Measurements from ENCODE around the gene KLHDC7A.

The KLHDC7A gene

GRCh38 chr1:18469514-18469913 lies 11.2 kb upstream of the KLHDC7A start:
- H3K4me3 ChIP-seq (ENCODE audit: low read length) = no peak overlapping the region

GRCh38 chr1:18470671-18471355 lies 9.9 kb upstream of the KLHDC7A start:
- no peak overlapping the region for H3K4me3 ChIP-seq (ENCODE audit: low read length)
- no peak for DNase-seq (ENCODE audit: low read depth, low spot score)

More at GRCh38 chr1:18469514-18469913, 11.2 kb upstream of the KLHDC7A start:
- no peak for DNase-seq (ENCODE audit: low read depth, low spot score)

GRCh38 chr1:18473195-18473815 lies 7.4 kb upstream of the KLHDC7A start:
- no peak for DNase-seq (ENCODE audit: low read depth, low spot score)
- H3K4me3 ChIP-seq (ENCODE audit: low read length) = no peak overlapping the region

DNA sequence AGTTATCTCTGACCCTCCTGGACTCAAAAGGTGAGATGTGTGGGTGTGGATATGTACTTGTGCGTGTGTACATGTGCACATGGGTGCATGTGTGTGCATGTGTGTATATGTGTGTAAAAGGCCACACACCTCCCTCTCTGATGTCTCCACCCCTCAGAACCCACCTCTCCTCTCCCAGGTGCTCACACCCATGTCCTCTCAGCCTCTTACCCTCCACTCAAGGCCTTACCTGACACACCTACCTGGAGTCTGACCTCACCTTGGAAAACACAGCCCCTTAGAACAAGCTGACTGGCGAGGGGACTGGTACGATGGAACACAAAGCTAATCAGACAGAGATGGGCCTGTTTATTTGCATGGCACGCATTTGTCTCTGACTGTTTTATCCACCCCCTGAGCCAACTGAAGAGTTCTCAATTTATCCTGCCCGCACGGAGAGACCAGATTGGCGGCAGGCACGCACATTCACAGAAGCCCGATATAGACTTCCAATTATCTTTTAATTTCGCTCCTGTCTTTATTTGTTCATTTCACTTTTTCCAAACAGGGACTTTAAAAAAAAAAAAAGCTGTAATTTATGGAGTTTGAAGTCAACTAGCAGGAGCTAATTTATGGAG lies 6.1 kb upstream of the KLHDC7A start:
- no peak for DNase-seq (ENCODE audit: low read depth, low spot score)
- no peak overlapping the region for H3K4me3 ChIP-seq (ENCODE audit: low read length)

DNA sequence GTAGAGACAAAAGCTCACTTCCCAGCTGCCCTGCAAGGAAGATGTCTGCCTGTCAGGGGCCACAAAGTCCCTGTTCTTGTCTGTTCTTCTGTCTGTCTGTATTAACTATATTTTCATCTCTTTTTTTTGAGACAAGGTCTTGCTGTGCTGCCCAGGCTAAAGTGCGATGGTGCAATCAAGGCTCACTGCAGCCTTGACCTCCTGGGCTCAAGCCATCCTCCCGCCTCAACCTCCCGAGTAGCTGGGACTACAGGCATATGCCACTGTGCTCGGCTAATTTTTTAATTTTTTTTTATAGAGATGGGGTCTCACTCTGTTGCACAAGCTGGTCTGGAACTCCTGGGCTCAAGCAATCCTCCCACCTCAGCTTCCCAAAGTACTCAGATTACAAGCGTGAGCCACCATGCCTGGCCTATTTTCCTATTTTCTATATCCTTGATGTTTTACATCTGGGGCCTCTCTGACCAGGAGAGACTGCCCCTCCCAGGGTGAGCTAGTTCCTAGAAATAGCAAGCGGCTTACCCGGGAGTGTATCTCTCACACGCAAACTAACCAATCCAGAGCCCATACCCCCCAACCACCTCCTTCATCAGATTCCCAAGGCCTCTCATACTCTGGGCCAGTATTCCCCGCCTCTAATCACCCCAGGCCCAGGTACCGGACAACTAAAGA lies 5.4 kb upstream of the KLHDC7A start:
- no peak overlapping the region for H3K4me3 ChIP-seq (ENCODE audit: low read length)
- no peak for DNase-seq (ENCODE audit: low read depth, low spot score)

DNA sequence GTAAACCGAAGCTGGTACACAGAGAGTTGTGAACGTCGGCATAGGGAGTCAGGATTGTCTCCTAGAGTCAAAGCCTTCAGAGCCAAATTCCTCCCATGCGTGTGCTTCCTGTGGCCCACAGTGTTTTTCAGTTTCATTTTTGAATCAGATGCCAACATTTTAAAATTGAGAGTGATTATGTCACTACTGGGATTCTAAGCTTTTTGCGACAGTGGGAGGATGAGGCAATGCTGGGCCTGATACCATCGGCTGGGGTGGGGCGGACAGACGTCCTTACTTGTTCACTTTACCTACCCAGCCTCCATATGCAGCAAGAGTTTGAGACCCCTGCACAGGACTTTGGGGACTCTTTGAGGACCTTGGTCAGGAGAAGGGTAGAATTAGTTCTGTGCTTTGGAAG lies 1.3 kb upstream of the KLHDC7A start:
- no peak for DNase-seq (ENCODE audit: low read depth, low spot score)
- H3K4me3 ChIP-seq (ENCODE audit: low read length) = no peak overlapping the region

- no peak overlapping the region for H3K4me3 ChIP-seq (ENCODE audit: low read length)
- no peak for DNase-seq (ENCODE audit: low read depth, low spot score)
Measured at GRCh38 chr1:18481190-18481920, 625 bp downstream of the KLHDC7A start.

- no peak for DNase-seq (ENCODE audit: low read depth, low spot score)
- no peak overlapping the region for H3K4me3 ChIP-seq (ENCODE audit: low read length)
Measured at GRCh38 chr1:18481921-18482701, 1.4 kb downstream of the KLHDC7A start.

- no peak overlapping the region for H3K4me3 ChIP-seq (ENCODE audit: low read length)
- no peak for DNase-seq (ENCODE audit: low read depth, low spot score)
Measured at GRCh38 chr1:18482721-18483425, 2.1 kb downstream of the KLHDC7A start.

GRCh38 chr1:18484276-18484675 lies 3.5 kb downstream of the KLHDC7A start:
- H3K4me3 ChIP-seq (ENCODE audit: low read length) = no peak overlapping the region
- DNase-seq (ENCODE audit: low read depth, low spot score) = no peak

GRCh38 chr1:18484721-18485120 lies 4.0 kb downstream of the KLHDC7A start:
- no peak for DNase-seq (ENCODE audit: low read depth, low spot score)

DNA sequence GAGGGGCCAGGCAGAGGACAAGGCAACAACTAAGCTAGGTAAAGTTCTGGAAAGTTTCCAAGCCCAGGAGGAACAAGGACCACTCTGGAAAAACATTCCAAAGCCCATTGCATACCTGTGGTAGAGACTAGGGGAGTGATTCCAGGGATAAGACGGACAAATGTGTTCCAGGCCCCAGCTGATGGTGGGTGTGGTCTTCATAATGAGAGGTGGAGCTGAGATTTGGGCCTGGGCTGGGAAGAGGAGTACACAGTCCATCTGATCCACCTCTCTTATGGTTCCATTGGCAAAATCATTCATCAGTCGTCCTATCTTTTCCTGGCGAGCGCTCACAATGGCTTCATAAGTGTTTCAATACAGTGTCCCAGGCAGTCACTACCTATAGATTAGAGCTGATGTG lies 4.5 kb downstream of the KLHDC7A start:
- no peak for DNase-seq (ENCODE audit: low read depth, low spot score)

More at GRCh38 chr1:18484721-18485120, 4.0 kb downstream of the KLHDC7A start:
- no peak overlapping the region for H3K4me3 ChIP-seq (ENCODE audit: low read length)

GRCh38 chr1:18486195-18486594 lies 5.5 kb downstream of the KLHDC7A start:
- no peak overlapping the region for H3K4me3 ChIP-seq (ENCODE audit: low read length)
- DNase-seq (ENCODE audit: low read depth, low spot score) = no peak

More for the DNA sequence above, 4.5 kb downstream of the KLHDC7A start:
- no peak overlapping the region for H3K4me3 ChIP-seq (ENCODE audit: low read length)

DNA sequence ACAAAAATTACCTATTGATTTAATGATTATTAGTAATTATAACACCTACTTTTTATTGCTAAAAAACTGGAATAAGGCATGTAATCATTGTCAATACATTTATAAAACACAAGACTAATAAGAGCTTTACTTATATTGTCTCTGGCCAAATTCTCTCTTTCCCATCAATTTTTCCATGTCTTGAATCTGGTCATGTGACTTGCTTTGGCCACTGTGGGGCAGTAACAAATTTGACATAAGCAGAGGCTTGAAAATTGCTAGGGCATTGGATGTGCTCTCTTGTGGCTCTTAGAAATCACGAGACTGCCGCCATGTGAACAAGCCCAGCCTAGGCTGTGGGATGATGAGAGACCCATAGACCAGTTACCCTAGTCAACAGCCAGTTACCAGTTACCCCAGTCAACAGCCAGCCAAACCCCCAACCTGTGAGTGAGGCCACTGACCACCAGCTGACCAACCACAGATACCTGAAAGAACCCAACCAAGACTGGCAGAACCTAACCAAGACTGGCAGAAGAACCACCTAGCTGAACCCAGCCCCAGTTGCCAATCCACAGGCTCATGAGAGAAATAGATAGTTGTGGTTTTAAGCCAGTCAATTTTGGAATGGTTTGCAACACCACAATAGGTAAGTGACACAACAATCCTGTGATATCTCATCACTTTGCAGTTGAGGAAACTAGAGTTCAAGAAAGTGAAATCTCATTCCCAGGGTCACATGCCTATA lies 8.8 kb downstream of the KLHDC7A start:
- no peak for DNase-seq (ENCODE audit: low read depth, low spot score)
- H3K4me3 ChIP-seq (ENCODE audit: low read length) = no peak overlapping the region

DNA sequence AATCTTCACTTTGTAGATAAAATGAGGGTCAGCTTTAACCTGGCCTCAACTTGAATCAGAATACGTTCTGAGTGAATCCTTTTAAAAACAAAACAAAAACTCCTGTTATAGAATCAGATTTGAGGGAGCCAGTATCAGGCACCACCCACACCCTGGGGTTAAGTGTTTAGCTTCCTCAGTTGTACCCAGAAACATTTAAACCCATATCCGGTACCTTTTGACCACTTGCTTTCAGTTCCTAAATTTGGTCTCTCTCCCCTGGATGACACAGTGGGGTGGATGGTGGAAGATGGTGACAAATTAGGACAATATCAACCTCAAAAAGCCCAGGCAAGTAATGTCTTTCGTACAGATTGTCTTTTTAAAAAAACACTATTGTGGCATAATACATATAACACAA lies 10.4 kb downstream of the KLHDC7A start:
- no peak for DNase-seq (ENCODE audit: low read depth, low spot score)

GRCh38 chr1:18494304-18494703 lies 13.6 kb downstream of the KLHDC7A start:
- DNase-seq (ENCODE audit: low read depth, low spot score) = no peak
- no peak overlapping the region for H3K4me3 ChIP-seq (ENCODE audit: low read length)

More for the DNA sequence above, 10.4 kb downstream of the KLHDC7A start:
- no peak overlapping the region for H3K4me3 ChIP-seq (ENCODE audit: low read length)

- no peak for DNase-seq (ENCODE audit: low read depth, low spot score)
- H3K4me3 ChIP-seq (ENCODE audit: low read length) = no peak overlapping the region
Measured at GRCh38 chr1:18495635-18496034, 14.9 kb downstream of the KLHDC7A start.

Measured in Jurkat, Clone E6-1 (cell line).